Right cardiac atrium (tissue), 5 donors: ENCODE data around the gene ACTN4. TPM values are rescaled to one million over a fixed set of nuclear protein-coding genes. Genes with fewer than 3 reads are reported as not detected.

ENCODE experiments used
- ATAC-seq, 2 donors: fragments of 200-7000 bp; cut with Tn5 transposase; one replicate each; pipeline versions ENCODE4 v1.8.0 to v1.9.1; 2020; ENCODE audit warnings: moderate library complexity in 2 of 2, mild to moderate bottlenecking in 1 of 2
- DNase-seq, 3 donors: peaks; one replicate each; pipeline ENCODE4 v3.0.0-alpha.2; 2020
- H3K27ac ChIP-seq: one replicate; pipeline ENCODE4 v1.5.1; 2013; ENCODE audit warnings: mild to moderate bottlenecking, low read length, control low read depth, moderate library complexity
- H3K27me3 ChIP-seq: one replicate; pipeline ENCODE4 v1.6.1; 2013; ENCODE audit not compliant: control insufficient read depth, insufficient read depth
- H3K4me1 ChIP-seq: one replicate; pipeline ENCODE4 v1.6.1; 2013; ENCODE audit warnings: low read length; ENCODE audit not compliant: control insufficient read depth, insufficient read depth
- H3K4me3 ChIP-seq: one replicate; pipeline ENCODE4 v1.5.1; 2013; ENCODE audit warnings: low read length, control low read depth
- H3K9me3 ChIP-seq: one replicate; pipeline ENCODE4 v1.6.1; 2013; ENCODE audit warnings: low read length; ENCODE audit not compliant: control insufficient read depth
- WGBS: extraction: QIAGEN DNeasy Blood & Tissue Kit; methylation state at CpG from one replicate; pipeline ENCODE4 v1.1.7; 2013; 5-methylcytosine and 5-hydroxymethylcytosine counted together
- intact Hi-C, 4 donors: fragments of 100-400 bp; cut with DNase I; formaldehyde crosslinking; loops; one replicate each; pipeline versions ENCODE4 v1.11.0 to v1.14.0; 2022 to 2023
- polyA plus RNA-seq: library from polyadenylated mRNA; stranded (reverse); fragments of 200-250 nt; gene quantifications from one replicate; pipeline ENCODE4 v1.2.3, GENCODE V29; 2013
- total RNA-seq, 4 donors: library from RNA; stranded (reverse); fragmentation: NEBNext Ultra II Directional; extraction: Animal tissue kit (Norgen Biotek cat#: 25700); gene quantifications; one replicate each; pipeline ENCODE4 v1.2.1, GENCODE V29; 2021
- donor health status: healthy with polysubstance abuse.
- donor health status: DM: no; HTN: yes; CAD: no.
- donor health status: DM: no; HTN: no; CAD: no.
- donor health status: DM: no; HTN: yes; CAD: no; lungs with severe emphysema.
- donor health status: DM: yes; HTN: yes; CAD: no.

ACTN4 gene
- total and polyA plus RNA-seq, 5 donors = 87.4 to 226 (median 119) TPM

DNA sequence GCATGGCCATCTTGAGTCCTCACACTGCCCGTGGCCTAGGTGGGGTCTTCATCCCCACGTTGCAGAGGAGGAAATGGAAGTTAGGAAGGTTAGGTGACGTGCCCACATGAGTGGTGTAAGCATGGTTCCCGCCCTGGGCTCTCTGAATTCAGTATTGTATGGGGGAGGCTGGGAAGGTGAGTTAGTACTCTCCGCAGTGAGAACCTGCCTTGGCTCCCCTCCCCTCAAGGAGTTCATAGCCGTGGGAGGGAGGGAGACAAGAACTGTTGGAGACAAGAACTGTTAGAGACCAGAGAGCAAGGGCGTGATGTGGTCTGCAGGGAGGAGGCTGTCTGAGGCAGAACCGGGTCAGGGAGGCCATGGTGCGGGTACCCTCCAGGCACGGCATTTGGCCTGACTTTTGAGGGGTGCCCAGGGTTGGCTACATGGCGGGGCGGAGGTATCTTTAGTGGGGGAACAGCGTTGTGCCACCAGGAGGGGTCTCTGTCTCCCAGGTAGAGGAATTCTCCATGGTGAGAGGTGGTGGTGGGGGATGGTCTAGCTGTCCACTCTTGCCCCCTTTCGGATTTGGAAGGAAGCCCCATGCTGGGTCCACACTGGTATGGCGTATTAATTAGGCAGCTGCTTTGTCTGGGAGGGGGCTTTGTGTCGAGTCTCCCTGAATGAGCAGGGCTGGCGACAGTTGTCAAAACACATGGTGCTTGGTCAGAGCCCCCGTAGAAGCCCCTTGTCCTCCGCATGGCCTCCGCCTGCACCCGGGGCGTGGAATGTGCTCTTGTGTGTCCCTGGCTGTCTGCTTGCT lies 51.0 kb downstream of the ACTN4 start:
- H3K27me3 ChIP-seq = no peaks in the 10 kb centered on the region
- intact Hi-C loops = no loop called here
- WGBS = 71% methylated on average over 22 of the region's 22 CpGs
- DNase-seq = peak in 1 of 3 donors; percentile 45
- H3K9me3 ChIP-seq = no peaks in the 10 kb centered on the region
- peaks cover 48% of the 10 kb centered on the region for H3K4me1 ChIP-seq
- H3K4me3 ChIP-seq = no peak overlapping the region
- peak overlapping the region; percentile 1 for H3K27ac ChIP-seq
- no peak for ATAC-seq

DNA sequence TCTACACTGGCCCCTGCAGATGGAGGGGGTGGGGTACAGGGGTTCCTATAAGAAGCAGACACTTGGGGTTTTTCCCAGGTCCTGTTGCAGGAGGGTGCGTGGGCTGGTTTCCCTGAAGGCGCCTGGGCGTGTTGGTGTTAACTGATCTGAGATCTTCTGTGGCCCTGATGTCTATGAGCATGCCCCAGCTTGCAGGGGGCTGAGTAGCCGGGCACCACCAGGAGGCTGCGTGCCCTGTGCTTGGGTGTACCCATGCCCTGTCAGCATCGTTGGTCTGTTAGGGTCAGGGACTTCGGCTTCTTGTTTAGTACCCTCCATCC lies 51.5 kb downstream of the ACTN4 start:
- peak overlapping the region; percentile 1 for H3K27ac ChIP-seq
- no peak for ATAC-seq
- no peaks in the 10 kb centered on the region for H3K9me3 ChIP-seq
- peaks cover 44% of the 10 kb centered on the region for H3K4me1 ChIP-seq
- intact Hi-C loops = no loop called here
- WGBS = 79% methylated on average over 7 of the region's 7 CpGs
- peak in 1 of 3 donors; percentile 51 for DNase-seq
- no peaks in the 10 kb centered on the region for H3K27me3 ChIP-seq
- H3K4me3 ChIP-seq = no peak overlapping the region

DNA sequence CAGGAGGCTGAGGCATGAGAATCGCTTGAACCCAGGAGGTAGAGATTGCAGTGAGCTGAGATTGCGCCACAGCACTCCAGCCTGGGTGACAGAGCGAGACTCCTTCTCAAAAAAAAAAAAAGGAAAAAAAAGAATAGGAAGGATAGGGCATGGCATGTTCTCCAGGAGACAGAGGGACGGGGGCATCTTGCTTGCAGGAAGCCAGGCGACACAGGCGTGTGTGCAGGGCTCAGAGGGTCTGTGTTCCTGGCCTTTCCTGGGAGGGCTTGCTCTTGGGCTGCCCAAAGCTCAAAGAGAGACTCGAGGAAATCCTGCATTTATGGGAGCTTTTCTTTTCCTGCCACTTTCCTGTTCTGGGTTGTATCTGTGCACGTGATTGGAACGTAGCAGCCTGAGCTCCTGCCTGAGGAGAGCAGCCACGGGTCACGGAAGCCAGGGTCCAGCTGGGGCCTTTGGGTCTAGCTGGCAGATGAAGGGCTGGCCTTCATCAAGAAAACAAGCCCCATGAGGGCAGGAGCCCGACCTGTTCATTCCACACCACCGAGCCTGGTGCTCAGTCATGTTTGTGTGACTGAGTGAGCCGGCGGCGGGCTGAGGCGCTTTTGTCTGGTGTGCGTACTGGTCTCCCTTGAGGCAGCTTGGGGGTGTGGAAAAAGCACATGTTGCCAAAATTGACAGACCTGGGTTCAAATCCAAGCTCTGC lies 52.3 kb downstream of the ACTN4 start:
- Histone ChIP-seq H3K4me1 (peaks cover 44% of the 10 kb centered on the region), H3K9me3 (no peaks in the 10 kb centered on the region), H3K27ac (peak overlapping the region; percentile 54), H3K4me3 (no peak overlapping the region), H3K27me3 (no peaks in the 10 kb centered on the region)
- intact Hi-C loops = no loop called here
- ATAC-seq = peak in 1 of 2 donors; percentile 5
- peak in 1 of 3 donors; percentile 57 for DNase-seq
- 75% methylated on average over 18 of the region's 18 CpGs for WGBS

DNA sequence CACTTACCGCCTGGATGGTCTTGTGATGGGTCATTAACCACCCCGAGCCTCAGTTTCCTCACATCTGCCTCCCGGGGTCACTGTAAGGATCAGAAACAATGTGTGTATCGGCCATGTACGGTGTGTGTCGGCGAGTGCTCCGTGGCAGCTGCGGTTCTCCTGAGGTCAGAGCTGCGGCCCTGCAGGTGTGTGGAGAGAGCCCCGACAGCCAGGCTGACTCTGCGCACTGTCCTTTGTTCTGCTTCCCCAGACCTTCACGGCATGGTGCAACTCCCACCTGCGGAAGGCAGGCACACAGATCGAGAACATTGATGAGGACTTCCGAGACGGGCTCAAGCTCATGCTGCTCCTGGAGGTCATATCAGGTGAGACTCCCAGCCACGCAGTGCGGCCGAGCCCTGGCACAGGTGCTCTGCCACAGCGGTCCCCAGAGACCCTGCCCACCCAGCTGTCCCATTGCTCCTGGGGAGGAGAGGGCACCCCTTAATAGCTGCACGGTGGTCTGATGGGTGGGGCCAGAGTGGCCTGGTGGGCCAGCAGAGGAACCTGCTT lies 53.0 kb downstream of the ACTN4 start:
- H3K27ac ChIP-seq = peak overlapping the region; percentile 54
- H3K4me1 ChIP-seq = peaks cover 41% of the 10 kb centered on the region
- no peak overlapping the region for H3K4me3 ChIP-seq
- no peak for ATAC-seq
- DNase-seq = peak in 1 of 3 donors; percentile 35
- intact Hi-C loops = no loop called here
- H3K9me3 ChIP-seq = no peaks in the 10 kb centered on the region
- 87% methylated on average over 22 of the region's 22 CpGs for WGBS
- H3K27me3 ChIP-seq = no peaks in the 10 kb centered on the region

DNA sequence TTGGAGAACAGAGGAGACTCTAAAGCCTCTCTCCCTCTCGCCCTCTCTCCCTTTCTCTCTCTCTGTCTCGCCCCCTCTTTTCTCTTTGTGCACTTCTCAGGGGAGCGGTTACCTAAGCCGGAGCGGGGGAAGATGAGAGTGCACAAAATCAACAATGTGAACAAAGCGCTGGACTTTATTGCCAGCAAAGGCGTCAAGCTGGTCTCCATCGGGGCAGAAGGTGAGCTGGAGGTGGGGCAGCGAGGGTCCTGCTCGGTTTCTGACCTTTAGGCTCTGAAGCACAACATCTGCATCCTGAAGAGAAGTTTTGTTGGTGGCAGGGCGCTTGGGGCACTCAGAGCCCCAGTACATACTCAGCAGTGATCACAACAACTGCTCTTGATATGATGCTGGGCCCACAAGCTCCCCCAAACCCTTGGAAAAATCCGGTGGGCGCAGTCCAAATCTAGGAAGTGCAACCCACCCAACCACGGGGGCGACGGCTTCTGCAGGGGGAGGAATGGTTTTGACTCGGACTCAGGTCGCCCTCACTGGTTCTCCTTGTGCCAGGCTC lies 53.5 kb downstream of the ACTN4 start:
- DNase-seq (no peak), ATAC-seq (no peak)
- Histone ChIP-seq H3K4me1 (peaks cover 39% of the 10 kb centered on the region), H3K27me3 (no peaks in the 10 kb centered on the region), H3K4me3 (no peak overlapping the region), H3K27ac (peak overlapping the region; percentile 54), H3K9me3 (no peaks in the 10 kb centered on the region)
- intact Hi-C loops = no loop called here
- 88% methylated on average over 18 of the region's 18 CpGs for WGBS

DNA sequence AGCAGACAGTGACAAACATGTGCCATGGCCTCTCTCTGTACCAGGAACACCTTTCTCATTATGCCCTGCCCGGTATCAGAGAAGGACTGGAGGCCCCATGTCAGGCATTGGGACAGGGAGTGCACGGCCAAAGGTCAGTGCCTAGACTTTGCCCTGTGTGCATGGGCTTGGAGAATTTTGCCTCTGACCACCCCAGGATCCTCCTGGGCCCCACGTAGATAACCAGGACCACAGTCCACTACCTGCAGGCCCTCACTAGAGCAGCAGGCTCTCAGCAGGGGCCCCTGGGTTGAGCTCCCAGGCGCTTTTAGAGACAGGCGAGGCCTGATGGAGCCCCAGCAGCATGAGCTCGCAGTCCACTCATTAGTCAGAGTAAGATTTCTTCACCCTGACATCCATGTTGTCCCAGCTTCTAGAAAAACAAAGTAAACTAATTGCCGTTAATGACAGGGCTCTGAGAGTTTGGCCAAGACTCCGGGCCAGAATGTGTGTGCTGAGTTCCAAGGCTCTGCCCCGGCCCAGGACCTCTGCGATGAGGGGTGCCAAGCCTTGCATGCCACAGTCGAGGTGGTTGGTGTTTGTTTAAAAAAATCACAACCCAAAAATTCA lies 54.1 kb downstream of the ACTN4 start:
- peaks cover 40% of the 10 kb centered on the region for H3K4me1 ChIP-seq
- DNase-seq (peak in 1 of 3 donors; percentile 56), ATAC-seq (no peak)
- H3K9me3 ChIP-seq = no peaks in the 10 kb centered on the region
- H3K4me3 ChIP-seq = no peak overlapping the region
- no peaks in the 10 kb centered on the region for H3K27me3 ChIP-seq
- intact Hi-C loops = no loop called here
- peak overlapping the region; percentile 67 for H3K27ac ChIP-seq
- 60% methylated on average over 11 of the region's 11 CpGs for WGBS

DNA sequence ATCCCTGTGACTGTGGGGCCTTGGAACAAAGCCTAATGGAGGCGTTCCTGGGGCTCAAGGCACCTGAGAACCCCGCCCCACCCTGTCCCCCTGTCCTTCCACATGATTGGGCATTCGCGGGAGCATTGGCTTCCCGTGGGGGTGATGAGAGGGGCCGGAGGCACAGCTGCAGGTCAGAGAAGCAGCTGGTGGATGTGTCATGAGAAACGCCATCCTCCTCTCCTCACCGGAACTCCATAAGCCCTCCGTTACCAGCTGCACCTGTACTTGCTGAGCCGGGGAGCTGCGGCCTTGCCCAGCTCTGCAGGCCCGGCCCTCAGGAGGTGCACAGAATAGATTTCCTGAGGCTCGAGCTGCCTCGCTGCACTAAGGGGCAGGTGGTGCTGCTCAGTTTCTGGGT lies 54.8 kb downstream of the ACTN4 start:
- Histone ChIP-seq H3K27me3 (no peaks in the 10 kb centered on the region), H3K9me3 (no peaks in the 10 kb centered on the region), H3K27ac (no peak overlapping the region), H3K4me1 (peaks cover 44% of the 10 kb centered on the region), H3K4me3 (no peak overlapping the region)
- ATAC-seq (no peak), DNase-seq (no peak)
- intact Hi-C loops = no loop called here
- WGBS = 70% methylated on average over 14 of the region's 14 CpGs

DNA sequence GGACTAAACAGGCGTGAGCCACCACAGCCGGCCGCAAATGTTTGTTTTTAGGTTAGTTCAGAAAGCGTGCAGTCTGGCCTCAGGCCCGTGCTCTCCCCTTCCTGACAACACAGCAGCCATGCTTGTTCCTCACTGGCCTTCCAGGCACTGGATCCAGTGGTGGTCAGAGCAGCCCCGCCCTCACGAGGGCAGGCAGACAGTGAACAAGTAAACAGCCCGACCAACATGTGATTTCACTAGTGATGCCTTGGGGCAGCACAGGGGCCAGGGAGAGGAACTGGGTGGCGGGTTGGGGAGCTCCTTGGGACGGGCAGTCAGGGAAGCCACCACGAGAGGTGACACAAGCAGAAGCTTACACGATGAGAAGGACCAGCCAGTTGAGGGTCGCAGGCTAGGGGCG lies 56.1 kb downstream of the ACTN4 start:
- no peak overlapping the region for H3K27ac ChIP-seq
- peak in 1 of 3 donors; percentile 39 for DNase-seq
- H3K4me3 ChIP-seq = no peak overlapping the region
- whole genome bisulfite sequencing = 91% methylated on average over 14 of the region's 14 CpGs
- intact Hi-C loops = no loop called here
- no peaks in the 10 kb centered on the region for H3K9me3 ChIP-seq
- ATAC-seq = no peak
- H3K27me3 ChIP-seq = no peaks in the 10 kb centered on the region
- H3K4me1 ChIP-seq = peaks cover 42% of the 10 kb centered on the region

DNA sequence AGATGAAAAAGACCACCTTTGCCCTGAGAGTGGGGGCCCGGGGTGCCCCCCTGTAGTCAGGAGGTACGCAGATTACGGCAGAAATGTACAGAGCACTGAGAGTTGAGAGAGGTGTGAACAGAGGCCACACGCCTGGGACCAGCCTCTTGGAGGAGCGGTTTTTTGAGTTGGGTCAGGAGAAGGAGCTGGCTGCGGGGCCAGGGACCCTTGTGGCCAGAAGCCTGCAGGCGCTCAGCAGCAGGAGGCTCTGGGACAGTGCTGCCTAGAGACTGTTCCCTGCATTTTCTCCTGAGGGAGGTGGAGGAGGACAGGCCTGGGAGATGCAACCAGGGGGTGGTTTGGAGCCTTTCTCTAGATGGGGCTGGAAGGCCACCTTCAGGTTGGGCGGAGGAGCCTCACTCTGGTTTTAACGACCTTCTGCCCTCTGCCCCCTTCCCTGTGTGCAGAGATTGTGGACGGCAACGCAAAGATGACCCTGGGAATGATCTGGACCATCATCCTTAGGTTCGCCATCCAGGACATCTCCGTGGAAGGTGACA lies 57.1 kb downstream of the ACTN4 start:
- intact Hi-C loops = loop anchor here in 1 of 4 donors (5.0 kb wide), 1 partner anchor 52 kb away; no protein-coding TSS in a partner anchor
- WGBS = 89% methylated on average over 13 of the region's 13 CpGs
- H3K4me1 ChIP-seq = peaks cover 43% of the 10 kb centered on the region
- ATAC-seq (no peak), DNase-seq (no peak)
- H3K27ac ChIP-seq = peak overlapping the region; percentile 69
- H3K4me3 ChIP-seq = no peak overlapping the region
- no peaks in the 10 kb centered on the region for H3K27me3 ChIP-seq
- no peaks in the 10 kb centered on the region for H3K9me3 ChIP-seq

DNA sequence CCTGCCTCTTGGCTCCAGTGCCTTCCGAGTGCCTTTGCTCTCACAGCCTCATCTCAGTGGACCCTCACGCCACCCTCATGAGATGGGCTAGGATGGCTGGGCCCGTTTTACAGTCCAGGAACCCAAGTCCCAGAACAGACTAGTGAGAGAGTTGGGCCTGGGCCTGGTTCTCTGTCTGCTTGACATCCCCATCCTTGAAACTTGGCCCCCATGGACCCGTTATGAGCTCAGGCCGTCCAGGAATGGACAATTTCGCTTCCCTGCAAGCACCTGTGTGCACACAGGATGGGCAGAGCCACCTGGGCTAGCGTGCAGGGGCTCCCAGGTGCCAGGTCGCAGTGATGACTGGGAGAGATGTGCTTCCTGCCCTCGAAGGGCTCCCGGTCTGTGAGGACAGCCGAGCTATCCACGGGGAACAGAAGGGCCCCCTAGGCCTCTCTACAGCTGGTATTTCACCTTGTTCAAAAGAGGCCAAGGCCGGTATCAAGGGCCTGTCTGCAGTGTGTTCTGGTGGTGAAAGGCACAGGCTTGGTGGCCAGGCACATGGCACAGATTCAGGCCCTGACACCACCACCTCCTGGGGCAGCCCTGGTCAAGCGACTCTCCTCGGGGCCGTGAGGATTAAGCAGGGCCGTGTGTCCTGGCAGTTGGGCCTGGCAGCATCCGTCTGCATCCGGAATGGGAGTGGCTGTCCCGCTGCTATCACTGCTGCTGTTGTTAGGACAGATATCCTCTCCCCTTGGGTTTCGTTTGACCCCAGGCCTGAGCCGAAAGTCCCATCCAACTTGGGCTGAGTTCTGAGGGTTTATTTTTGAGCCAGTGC lies 58.0 kb downstream of the ACTN4 start:
- Histone ChIP-seq H3K4me1 (peaks cover 44% of the 10 kb centered on the region), H3K4me3 (no peak overlapping the region), H3K9me3 (no peaks in the 10 kb centered on the region), H3K27ac (peak overlapping the region; percentile 69), H3K27me3 (no peaks in the 10 kb centered on the region)
- ATAC-seq = peak; percentile 58 to 78
- WGBS = 48% methylated on average over 22 of the region's 22 CpGs
- peak; percentile 67 to 89 (median 89) for DNase-seq
- intact Hi-C loops = loop anchor here in 1 of 4 donors (5.0 kb wide), 1 partner anchor 53 kb away; no protein-coding TSS in a partner anchor
